Fibroblast of the aortic adventitia (primary cell): ENCODE data around the gene ROR2. TPM values are rescaled to one million over a fixed set of nuclear protein-coding genes. Genes with fewer than 3 reads are reported as not detected.

Experiments used
- DNase-seq: peaks from one replicate; pipeline ENCODE4 v3.0.0-alpha.2; 2010; ENCODE audit warnings: low read depth
- H3K4me3 ChIP-seq: 2 replicates; pipeline ENCODE4 v1.5.1; 2011; ENCODE audit warnings: low read depth, mild to moderate bottlenecking, control low read depth, low read length, moderate library complexity
- total RNA-seq: library from RNA; depleted of rRNA; stranded (reverse); fragments of >200 nt; gene quantifications from 2 replicates; pipeline ENCODE4 v1.2.3, GENCODE V29; 2012; ENCODE audit warnings: low replicate concordance
- TF ChIP-seq, protein P1 (sequence below): IDR thresholded peaks from 2 replicates; pipeline ENCODE4 v1.5.1; 2011; ENCODE audit warnings: mild to moderate bottlenecking, low read length, control low read depth, inconsistent platforms; ENCODE audit not compliant: insufficient read depth

The ROR2 gene
- total RNA-seq, 1 donor = 13.0 TPM

DNA sequence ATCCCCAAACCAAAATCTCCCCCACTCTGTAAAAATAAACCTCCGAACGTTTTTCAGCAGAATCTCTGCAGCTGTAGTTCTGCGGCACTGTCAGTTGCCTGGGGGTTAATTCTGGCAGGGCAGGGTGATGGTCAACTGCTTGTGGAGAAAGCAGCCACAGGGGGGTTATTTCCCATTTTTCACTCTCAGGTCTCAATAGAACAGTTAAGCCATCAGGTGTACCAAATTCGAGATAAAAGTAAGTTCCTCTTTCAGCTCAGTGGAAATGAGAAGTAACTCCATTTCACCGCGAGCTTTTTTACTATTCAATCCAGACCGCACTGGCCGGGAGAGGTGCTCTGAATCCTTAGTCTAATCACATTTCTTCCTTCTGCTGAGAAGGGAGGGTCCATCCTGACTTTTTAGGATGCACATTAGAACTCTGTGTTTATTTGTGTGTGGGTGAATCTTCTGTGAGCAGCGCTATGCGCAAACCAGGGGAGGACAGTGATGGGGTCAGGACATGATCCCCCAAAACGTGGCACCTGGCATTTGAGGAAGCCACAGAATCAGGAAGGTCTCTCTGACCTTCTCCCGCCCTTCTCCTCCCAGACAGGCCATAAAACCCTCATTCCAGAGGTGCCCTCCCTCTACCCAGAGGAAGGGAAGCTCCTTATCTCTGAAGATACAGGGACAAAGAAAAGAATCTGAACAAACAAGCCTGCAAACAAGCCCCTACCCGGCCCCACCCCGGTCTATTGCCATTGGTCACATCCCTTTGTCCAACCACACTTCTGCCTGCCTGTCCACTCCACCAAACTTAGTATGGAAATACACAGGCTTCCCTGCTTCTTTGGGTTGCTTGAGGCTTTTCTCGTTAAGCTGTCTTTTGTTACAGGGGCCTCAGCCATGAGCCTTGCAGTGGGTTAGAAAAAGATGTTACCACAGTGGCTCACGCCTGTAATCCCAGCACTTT lies 229.0 kb downstream of the ROR2 start:
- TF ChIP-seq, protein P1, sequence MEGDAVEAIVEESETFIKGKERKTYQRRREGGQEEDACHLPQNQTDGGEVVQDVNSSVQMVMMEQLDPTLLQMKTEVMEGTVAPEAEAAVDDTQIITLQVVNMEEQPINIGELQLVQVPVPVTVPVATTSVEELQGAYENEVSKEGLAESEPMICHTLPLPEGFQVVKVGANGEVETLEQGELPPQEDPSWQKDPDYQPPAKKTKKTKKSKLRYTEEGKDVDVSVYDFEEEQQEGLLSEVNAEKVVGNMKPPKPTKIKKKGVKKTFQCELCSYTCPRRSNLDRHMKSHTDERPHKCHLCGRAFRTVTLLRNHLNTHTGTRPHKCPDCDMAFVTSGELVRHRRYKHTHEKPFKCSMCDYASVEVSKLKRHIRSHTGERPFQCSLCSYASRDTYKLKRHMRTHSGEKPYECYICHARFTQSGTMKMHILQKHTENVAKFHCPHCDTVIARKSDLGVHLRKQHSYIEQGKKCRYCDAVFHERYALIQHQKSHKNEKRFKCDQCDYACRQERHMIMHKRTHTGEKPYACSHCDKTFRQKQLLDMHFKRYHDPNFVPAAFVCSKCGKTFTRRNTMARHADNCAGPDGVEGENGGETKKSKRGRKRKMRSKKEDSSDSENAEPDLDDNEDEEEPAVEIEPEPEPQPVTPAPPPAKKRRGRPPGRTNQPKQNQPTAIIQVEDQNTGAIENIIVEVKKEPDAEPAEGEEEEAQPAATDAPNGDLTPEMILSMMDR = no peak
- DNase-seq = no peak
- no peak overlapping the region for H3K4me3 ChIP-seq

DNA sequence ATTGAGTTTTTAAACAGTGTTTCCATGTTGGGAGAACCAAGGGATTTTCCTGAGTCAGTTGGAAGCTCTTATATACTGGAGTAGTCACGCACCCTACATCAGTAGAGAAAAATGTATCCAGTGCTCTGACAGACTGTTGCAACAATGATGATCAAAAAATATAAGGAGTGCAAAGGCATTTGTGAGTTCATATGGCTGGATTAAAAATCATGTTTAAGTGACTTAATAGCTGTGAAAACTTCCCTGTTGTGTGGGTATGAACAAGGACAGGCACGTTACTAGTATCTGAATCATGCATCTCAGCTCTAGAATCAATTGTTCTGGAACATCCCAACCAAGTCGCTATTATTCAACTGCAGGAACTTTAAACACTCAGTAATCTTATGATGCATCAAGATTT lies 229.7 kb downstream of the ROR2 start:
- TF ChIP-seq, protein P1 = no peak
- no peak overlapping the region for H3K4me3 ChIP-seq
- peak; percentile 53 for DNase-seq

DNA sequence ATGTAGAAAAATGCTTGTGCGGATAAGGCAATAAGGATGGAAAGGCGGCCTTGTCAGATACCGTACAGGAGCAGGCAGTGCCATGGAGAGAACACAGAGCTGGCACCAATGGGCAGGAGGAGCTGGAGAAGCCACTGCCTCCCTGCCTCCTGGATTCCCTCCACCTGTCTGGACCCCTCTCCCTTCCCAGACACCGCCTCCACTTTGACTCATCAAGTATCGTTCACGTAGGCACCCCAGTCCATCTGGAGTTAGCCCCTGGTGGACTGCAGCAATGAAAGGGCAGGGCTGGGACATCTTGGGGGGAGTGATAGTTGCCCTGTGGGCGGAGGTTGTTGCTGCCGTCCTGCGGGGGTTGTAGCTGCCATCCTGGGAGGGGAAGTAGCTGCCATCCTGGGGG lies 232.0 kb downstream of the ROR2 start:
- H3K4me3 ChIP-seq = no peak overlapping the region
- DNase-seq = no peak
- TF ChIP-seq, protein P1 = no peak

DNA sequence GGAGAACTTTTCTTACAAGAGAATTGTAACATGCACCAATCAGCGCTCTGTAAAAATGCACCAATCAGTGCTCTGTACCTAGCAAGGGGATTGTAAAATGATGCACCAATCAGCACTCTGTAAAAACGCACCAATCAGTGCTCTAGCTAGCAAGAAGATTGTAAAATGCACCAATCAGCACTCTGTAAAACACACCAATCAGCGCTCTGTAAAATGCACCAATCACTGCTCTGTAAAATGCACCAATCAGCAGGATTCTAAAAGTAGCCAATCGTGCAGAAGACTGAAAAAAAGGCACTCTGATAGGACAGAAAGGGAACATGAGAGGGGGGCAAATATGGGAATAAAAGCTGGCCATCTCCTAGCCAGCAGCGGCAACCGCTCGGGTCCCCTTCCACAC lies 233.2 kb downstream of the ROR2 start:
- no peak overlapping the region for H3K4me3 ChIP-seq
- TF ChIP-seq, protein P1 = no peak
- DNase-seq = no peak

DNA sequence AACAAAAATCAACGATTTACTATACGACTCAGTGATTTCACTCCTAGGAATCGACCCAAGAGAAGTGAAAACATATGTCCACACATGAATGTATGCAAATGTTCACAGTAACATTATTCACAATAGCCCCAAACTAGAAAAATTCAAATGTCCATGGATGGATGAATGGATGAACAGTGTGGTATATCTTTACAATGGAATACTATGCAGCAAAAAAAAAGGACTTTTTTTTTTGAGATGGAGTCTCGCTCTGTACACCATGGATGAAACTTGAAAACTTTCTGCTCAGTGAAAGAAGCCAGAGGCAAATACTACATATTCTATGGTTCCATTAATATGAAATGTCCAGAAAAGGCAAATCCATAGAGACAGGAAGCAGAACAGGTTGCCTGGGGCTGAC lies 233.8 kb downstream of the ROR2 start:
- DNase-seq = no peak
- no peak overlapping the region for H3K4me3 ChIP-seq
- TF ChIP-seq, protein P1 = no peak

DNA sequence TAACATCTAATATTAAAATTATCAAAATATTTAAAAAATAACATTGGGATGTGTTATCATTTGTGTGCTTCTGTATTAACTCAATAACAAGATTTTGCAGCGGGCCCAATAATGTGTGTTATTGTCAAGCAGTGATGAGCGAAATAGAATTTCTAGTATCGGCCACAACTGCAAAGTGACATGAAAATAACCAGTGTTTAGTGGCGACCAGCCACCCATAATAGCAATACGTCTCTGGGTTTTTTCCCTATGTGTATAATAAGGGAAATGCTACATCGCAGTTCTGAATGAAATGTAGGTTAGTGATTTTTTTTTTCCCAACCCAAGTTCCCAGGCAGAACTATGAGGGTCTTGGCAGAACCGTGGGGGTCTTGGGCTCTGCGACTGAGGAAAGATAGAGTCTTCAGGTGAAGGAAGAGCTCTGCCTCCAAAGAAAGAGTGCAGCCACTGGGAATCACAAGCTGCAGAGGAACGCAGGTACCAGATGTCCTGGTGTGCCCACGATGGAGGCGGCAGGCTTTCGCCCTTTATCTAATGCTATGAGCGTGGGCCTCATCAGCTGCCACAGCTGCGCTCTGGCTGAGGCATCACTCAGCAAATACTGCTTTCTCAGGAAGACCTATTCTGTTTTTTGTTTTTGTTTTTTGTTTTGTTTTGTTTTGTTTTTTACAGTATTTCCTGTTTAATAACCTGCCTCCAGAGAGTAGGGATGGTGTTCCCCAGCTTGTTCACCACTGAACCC lies 235.0 kb downstream of the ROR2 start:
- TF ChIP-seq, protein P1 = no peak
- no peak for DNase-seq
- no peak overlapping the region for H3K4me3 ChIP-seq
